CD14-positive monocyte (primary cell): ENCODE measurements around the gene TNIP3. TPM values are rescaled to one million over a fixed set of nuclear protein-coding genes. Genes with fewer than 3 reads are reported as not detected.

Source experiments
- DNase-seq, 3 donors: peaks; one replicate each; pipeline ENCODE4 v3.0.0-alpha.2; 2011 to 2022
- H2AFZ ChIP-seq: 2 replicates; pipeline ENCODE4 v1.6.0; 2012; ENCODE audit warnings: mild to moderate bottlenecking, low read depth, low read length, inconsistent platforms; ENCODE audit not compliant: insufficient read depth, poor library complexity, severe bottlenecking
- H3K27ac ChIP-seq, 2 donors: 1 replicate in 1 of 2; 2 replicates in 1 of 2; pipeline ENCODE4 v1.5.1; 2012 to 2013; ENCODE audit warnings: low read length in 2 of 2, control low read depth in 1 of 2, inconsistent platforms in 1 of 2, low read depth in 1 of 2, mild to moderate bottlenecking in 1 of 2
- H3K27me3 ChIP-seq, 2 donors: one replicate each; pipeline versions ENCODE4 v1.6.0 to v1.6.1; 2011 to 2013; ENCODE audit warnings: low read length in 2 of 2; ENCODE audit not compliant: control insufficient read depth in 2 of 2, insufficient read depth in 2 of 2
- H3K36me3 ChIP-seq, 2 donors: replicated peaks in 1 of 2; 1 replicate in 1 of 2; 2 replicates in 1 of 2; pipeline versions ENCODE4 v1.5.1 to v1.6.1; 2012 to 2013; ENCODE audit warnings: low read length in 2 of 2, control low read depth in 1 of 2, inconsistent platforms in 1 of 2, mild to moderate bottlenecking in 1 of 2; ENCODE audit not compliant: insufficient read depth in 2 of 2, control insufficient read depth in 1 of 2
- H3K4me1 ChIP-seq, 2 donors: 1 replicate in 1 of 2; 2 replicates in 1 of 2; pipeline versions ENCODE4 v1.5.1 to v1.6.1; 2012 to 2013; ENCODE audit warnings: low read length in 2 of 2, control low read depth in 1 of 2, inconsistent platforms in 1 of 2, mild to moderate bottlenecking in 1 of 2, moderate library complexity in 1 of 2; ENCODE audit not compliant: insufficient read depth in 2 of 2, control insufficient read depth in 1 of 2
- H3K4me2 ChIP-seq: replicated peaks from 2 replicates; pipeline ENCODE3; 2012; ENCODE audit warnings: low read length, moderate library complexity, mild to moderate bottlenecking; ENCODE audit not compliant: poor library complexity, severe bottlenecking; ENCODE audit errors: extremely low read depth
- H3K4me3 ChIP-seq, 3 experiments: fragments of 200-600 bp in 1 of 3; sonication (generic) in 1 of 3; replicated peaks in 1 of 3; 1 replicate in 2 of 3; 2 replicates in 1 of 3; pipeline ENCODE4 v1.5.1; 2011 to 2013; ENCODE audit warnings: low read length in 3 of 3, mild to moderate bottlenecking in 3 of 3, control low read depth in 2 of 3, low read depth in 2 of 3, inconsistent platforms in 1 of 3, moderate library complexity in 1 of 3
- H3K79me2 ChIP-seq: 2 replicates; pipeline ENCODE4 v1.6.0; 2012; ENCODE audit warnings: mild to moderate bottlenecking, control low read depth, inconsistent platforms, low read length, moderate library complexity; ENCODE audit not compliant: insufficient read depth
- H3K9ac ChIP-seq: 2 replicates; pipeline ENCODE4 v1.6.0; 2017; ENCODE audit warnings: low read length, mild to moderate bottlenecking; ENCODE audit not compliant: insufficient read depth, poor library complexity, severe bottlenecking
- H3K9me3 ChIP-seq, 2 donors: replicated peaks in 1 of 2; 1 replicate in 1 of 2; 2 replicates in 1 of 2; pipeline versions ENCODE4 v1.5.1 to v1.6.1; 2012 to 2013; ENCODE audit warnings: low read length in 2 of 2, control low read depth in 1 of 2; ENCODE audit not compliant: control insufficient read depth in 1 of 2, insufficient read depth in 1 of 2
- H4K20me1 ChIP-seq: 2 replicates; pipeline ENCODE4 v1.6.0; 2012; ENCODE audit warnings: mild to moderate bottlenecking, low read length, control low read depth, moderate library complexity; ENCODE audit not compliant: insufficient read depth
- H3K27ac Mint-ChIP-seq, 7 donors: one replicate each; pipeline ENCODE4 v1.8.0; 2020; ENCODE audit warnings: mild to moderate bottlenecking in 7 of 7, mixed read lengths in 7 of 7, moderate library complexity in 6 of 7, inconsistent platforms in 2 of 7
- H3K27me3 Mint-ChIP-seq, 3 donors: one replicate each; pipeline ENCODE4 v1.8.0; 2021 to 2022; ENCODE audit warnings: low read depth in 3 of 3, mild to moderate bottlenecking in 3 of 3, mixed read lengths in 3 of 3, moderate library complexity in 3 of 3, inconsistent platforms in 1 of 3
- H3K36me3 Mint-ChIP-seq, 2 donors: one replicate each; pipeline ENCODE4 v1.8.0; 2020; ENCODE audit warnings: mixed read lengths in 2 of 2, inconsistent platforms in 1 of 2, mild to moderate bottlenecking in 1 of 2
- H3K4me1 Mint-ChIP-seq: one replicate; pipeline ENCODE4 v1.8.0; 2020; ENCODE audit warnings: mild to moderate bottlenecking, mixed read lengths
- H3K4me3 Mint-ChIP-seq, 2 donors: one replicate each; pipeline ENCODE4 v1.8.0; 2020; ENCODE audit warnings: mild to moderate bottlenecking in 2 of 2, mixed read lengths in 2 of 2, moderate library complexity in 1 of 2
- H3K9me3 Mint-ChIP-seq, 7 donors: one replicate each; pipeline ENCODE4 v1.8.0; 2020 to 2022; ENCODE audit warnings: mixed read lengths in 7 of 7, mild to moderate bottlenecking in 6 of 7, moderate library complexity in 6 of 7, inconsistent platforms in 2 of 7
- WGBS: methylation state at CpG from one replicate; pipeline ENCODE4 v1.1.5; 2013; ENCODE audit warnings: missing lambda C conversion rate; ENCODE audit not compliant: insufficient coverage; 5-methylcytosine and 5-hydroxymethylcytosine counted together
- intact Hi-C, 2 donors: fragments of 100-400 bp; cut with micrococcal nuclease; formaldehyde crosslinking; loops; one replicate each; pipeline versions ENCODE4 v1.15.0 to v1.15.1; 2023
- polyA plus RNA-seq, 3 donors: library from polyadenylated mRNA; depleted of rRNA in 1 of 3; unstranded in 2 of 3; stranded (reverse) in 1 of 3; fragments of 300-500 nt in 2 of 3; fragments of >200 nt in 1 of 3; fragmentation: Illumina TruSeq in 2 of 3; gene quantifications; 1 replicate in 2 of 3; 2 replicates in 1 of 3; pipeline ENCODE4 v1.2.3, GENCODE V29; 2012 to 2021
- TF ChIP-seq, protein P1 (sequence below): fragments of 200-600 bp; IDR thresholded peaks from one replicate; pipeline ENCODE4 v1.8.0; 2022; ENCODE audit warnings: antibody characterized with exemption, mild to moderate bottlenecking

Gene TNIP3
- polyA plus RNA-seq, 3 donors: 0.20 TPM; not detected in 2

DNA sequence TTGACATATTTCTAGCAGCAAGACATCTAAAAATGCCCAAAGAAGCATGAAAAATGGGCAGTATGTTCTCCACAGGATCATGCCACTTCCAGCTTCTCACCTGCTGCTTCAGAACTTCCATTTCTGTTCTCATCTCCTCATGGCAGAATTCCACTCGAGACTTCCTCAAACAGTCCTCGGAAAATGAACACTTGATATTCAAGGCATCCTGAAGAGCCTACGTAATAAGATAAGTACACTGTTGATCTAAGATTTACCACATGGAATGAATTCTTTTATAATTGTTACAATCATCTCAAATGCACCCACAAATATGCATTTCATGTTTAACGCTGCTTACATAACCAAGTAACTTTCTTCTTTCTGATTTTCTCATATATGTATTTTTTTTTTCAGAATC is 14.1 kb downstream of the TNIP3 start:
- no peaks in the 10 kb centered on the region for H3K36me3 Mint-ChIP-seq

DNA sequence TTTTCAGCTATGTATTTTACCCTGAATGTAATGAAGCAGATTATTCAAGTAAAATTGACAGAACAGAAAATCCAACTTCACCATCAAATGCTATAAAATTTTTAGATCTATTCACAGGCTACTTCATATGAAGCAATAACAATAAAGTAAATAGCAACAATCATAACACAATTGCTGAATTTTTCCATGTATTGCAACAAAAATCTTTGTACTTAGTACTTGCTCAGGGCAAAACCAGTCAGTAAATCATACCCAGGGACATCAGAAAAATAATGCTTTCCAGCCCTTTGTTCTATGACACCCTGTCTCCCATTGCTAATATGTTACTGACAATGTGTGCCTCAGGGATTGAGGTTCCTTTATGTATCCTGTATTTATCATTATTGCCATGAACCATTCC is 15.5 kb downstream of the TNIP3 start:
- no peak overlapping the region for H3K27ac Mint-ChIP-seq
- no peaks in the 10 kb centered on the region for H4K20me1 ChIP-seq
- no peak overlapping the region for H2AFZ ChIP-seq
- TF ChIP-seq, protein P1, sequence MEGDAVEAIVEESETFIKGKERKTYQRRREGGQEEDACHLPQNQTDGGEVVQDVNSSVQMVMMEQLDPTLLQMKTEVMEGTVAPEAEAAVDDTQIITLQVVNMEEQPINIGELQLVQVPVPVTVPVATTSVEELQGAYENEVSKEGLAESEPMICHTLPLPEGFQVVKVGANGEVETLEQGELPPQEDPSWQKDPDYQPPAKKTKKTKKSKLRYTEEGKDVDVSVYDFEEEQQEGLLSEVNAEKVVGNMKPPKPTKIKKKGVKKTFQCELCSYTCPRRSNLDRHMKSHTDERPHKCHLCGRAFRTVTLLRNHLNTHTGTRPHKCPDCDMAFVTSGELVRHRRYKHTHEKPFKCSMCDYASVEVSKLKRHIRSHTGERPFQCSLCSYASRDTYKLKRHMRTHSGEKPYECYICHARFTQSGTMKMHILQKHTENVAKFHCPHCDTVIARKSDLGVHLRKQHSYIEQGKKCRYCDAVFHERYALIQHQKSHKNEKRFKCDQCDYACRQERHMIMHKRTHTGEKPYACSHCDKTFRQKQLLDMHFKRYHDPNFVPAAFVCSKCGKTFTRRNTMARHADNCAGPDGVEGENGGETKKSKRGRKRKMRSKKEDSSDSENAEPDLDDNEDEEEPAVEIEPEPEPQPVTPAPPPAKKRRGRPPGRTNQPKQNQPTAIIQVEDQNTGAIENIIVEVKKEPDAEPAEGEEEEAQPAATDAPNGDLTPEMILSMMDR: no peak
- no peak for DNase-seq
- H3K4me2 ChIP-seq: no peak overlapping the region
- peaks cover 4 to 5% of the 10 kb centered on the region in 2 donors for H3K4me1 ChIP-seq
- no peak overlapping the region for H3K9ac ChIP-seq
- no peaks in the 10 kb centered on the region for H3K36me3 Mint-ChIP-seq
- peaks cover 0 to 15% (median 15%) of the 10 kb centered on the region in 3 donors for H3K27me3 Mint-ChIP-seq
- no peak overlapping the region for H3K4me3 Mint-ChIP-seq
- no peaks in the 10 kb centered on the region for H3K79me2 ChIP-seq
- peaks cover 6 to 14% of the 10 kb centered on the region in 2 donors for H3K27me3 ChIP-seq
- H3K9me3 Mint-ChIP-seq: peaks cover 0 to 7% (median 0%) of the 10 kb centered on the region in 7 donors
- H3K4me1 Mint-ChIP-seq: peaks cover 5% of the 10 kb centered on the region
- H3K9me3 ChIP-seq: no peaks in the 10 kb centered on the region
- no peak overlapping the region for H3K4me3 ChIP-seq
- no peaks in the 10 kb centered on the region for H3K36me3 ChIP-seq
- H3K27ac ChIP-seq: no peak overlapping the region
- intact Hi-C loops: no loop called here

More for the DNA sequence above, 14.1 kb downstream of the TNIP3 start:
- Mint-ChIP-seq H3K4me1 (peaks cover 19% of the 10 kb centered on the region), H3K4me3 (peak overlapping the region in 1 of 2 donors; percentile 21), H3K27me3 (peaks cover 0 to 17% (median 15%) of the 10 kb centered on the region in 3 donors), H3K9me3 (peaks cover 0 to 7% (median 0%) of the 10 kb centered on the region in 7 donors), H3K27ac (no peak overlapping the region)
- Histone ChIP-seq H3K79me2 (no peaks in the 10 kb centered on the region), H3K4me2 (no peak overlapping the region), H3K9me3 (no peaks in the 10 kb centered on the region), H3K36me3 (no peaks in the 10 kb centered on the region), H2AFZ (no peak overlapping the region), H3K4me3 (no peak overlapping the region), H3K4me1 (peaks cover 17 to 19% of the 10 kb centered on the region in 2 donors), H4K20me1 (no peaks in the 10 kb centered on the region), H3K27ac (no peak overlapping the region), H3K27me3 (peaks cover 6 to 14% of the 10 kb centered on the region in 2 donors), H3K9ac (no peak overlapping the region)
- intact Hi-C loops: no loop called here
- DNase-seq: no peak
- TF ChIP-seq, protein P1: no peak
- WGBS: no CpG with 5 or more reads among the region's 4 CpGs
